D341Med (cell line): Measurements from ENCODE around the gene ZNF396.

ENCODE experiments used
- DNase-seq: peaks from one replicate; pipeline ENCODE4 v3.0.0; 2012; ENCODE audit warnings: low spot score

The ZNF396 gene

DNA sequence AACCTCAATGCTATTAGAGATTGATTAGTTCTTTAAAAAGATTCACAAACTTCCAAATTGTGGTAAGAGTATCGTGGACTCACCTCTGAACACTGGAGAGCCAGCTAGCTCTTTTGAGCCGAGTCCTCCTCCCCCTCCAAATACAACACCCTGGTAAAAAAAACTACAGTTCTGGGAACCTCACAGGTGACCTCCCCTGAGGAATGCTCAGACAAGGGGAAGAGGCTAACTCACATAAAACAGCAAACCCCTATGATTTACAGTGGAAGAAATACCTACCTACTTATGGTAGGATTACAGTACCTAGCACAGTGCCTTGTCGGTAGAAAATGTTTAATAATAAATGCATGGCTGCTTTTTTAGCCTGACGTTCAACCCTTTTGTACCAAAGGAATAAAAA lies 41.3 kb downstream of the ZNF396 start:
- DNase-seq: no peak

DNA sequence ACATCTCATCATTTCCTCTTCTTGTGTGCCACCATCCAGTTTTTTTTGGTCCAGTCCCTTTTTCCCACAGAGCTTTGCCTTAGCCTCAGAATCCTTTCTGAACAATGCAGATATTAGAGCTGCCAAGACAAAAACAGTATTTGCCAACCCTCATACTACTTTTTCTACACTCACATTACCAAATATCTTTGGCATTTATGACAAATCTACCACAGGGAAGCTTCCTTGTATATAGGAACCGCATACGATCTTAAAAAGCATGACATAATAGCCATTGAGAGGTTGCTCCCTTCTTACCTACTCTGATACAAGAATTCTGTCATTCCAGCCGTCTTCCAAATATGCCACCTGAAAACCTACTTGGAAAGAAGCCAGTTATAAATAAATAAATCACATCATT lies 42.3 kb downstream of the ZNF396 start:
- DNase-seq: no peak

DNA sequence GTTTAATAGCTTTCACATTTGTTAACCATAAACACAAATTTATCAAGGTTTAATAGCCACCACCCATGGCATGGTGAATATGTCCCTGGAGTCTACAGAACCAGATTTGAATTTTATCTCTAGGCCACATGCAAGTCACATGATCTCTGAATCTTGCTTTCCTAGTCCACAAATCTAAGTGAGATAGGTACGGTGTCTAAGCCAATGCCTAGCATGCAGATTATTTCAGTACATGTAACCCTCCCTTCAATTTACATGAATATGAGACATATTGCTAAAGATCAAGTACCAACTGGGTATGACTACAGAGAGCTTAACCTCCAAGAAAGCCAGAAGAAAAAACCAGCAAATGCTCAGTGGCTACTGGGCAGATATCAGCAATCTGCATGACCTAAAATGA lies 42.9 kb downstream of the ZNF396 start:
- DNase-seq: no peak

DNA sequence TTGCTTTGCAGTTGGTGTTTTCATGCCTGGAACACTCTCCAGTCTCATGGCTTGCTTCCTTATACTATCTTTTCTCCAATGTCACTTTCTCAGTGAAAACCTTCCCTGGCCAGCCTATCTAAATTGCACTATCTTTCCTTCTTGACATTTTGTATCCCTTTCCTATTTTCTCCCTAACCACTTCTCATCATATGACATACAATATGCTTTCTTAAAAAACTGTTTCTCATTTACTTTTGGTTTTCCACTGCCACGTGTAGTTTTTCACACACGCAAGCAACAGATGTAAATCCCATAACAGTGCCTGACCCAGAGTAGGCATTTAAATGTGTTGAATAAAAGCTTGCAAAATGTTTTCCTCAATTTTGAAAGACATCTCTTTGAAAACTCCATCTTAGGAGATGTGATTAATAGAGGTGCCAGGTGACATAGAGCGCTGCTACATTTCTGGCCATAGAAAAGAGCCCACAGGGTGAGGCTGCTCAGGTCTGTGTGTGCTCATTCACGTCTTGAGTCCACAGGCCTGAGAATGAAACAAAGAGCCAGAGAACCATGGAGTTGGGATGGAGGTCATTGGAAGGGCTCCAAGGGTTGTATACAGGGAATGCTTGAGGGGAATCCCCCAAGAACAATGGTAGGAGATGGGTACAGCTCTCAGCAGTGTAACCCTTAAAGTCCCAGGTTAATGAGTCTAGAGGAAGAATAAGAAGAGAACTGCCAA lies 45.6 kb downstream of the ZNF396 start:
- no peak for DNase-seq

DNA sequence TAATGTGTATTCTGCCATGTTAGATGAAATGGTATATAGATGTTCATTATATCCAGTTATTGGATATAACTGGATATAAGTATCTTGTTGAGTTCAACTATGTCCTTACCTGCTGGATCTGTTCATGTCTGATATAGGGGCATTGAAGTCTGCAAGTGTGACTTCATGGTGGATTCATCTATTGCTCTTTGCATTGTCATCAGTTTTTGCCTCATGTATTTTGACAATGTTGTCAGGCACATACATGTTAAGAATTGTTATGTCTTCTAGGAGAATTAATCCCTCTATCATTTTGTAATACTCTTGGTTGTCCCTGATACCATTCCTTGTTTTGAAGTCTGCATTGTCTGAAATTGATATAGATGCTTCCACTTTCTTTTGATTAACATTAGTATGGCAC lies 48.3 kb downstream of the ZNF396 start:
- DNase-seq: no peak

DNA sequence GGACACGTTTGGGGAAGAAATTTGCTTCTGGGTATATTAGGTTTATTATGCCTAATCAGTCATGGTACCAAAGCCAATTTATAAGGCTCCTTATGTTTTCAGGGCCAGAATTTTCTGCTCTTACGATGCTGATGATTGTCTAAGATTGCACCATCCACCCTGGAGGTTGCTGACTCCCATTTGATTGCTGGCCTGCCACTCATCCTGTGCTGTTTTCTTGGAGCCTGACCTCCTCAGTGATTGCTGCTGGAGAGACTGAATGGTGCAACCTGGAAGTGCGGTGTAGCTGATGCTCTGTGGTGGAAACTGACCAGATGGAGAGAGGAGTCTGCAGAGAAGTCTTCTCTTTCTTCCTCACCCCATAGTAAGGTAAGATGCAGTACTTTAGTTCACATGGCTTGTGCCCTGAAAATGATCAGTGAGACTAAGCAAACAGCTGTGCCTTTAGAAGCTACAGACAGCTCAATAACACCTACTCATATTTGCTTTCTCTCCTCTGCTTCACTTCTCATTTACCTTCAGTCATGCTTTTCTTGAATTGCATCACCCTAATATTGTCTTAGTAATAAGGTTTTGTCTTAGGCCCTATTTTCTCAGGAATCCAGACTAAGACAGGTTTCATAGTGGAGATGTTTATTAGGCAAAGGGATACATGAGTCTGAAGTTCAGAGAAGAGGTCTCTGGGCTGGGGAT lies 50.3 kb downstream of the ZNF396 start:
- DNase-seq: no peak

DNA sequence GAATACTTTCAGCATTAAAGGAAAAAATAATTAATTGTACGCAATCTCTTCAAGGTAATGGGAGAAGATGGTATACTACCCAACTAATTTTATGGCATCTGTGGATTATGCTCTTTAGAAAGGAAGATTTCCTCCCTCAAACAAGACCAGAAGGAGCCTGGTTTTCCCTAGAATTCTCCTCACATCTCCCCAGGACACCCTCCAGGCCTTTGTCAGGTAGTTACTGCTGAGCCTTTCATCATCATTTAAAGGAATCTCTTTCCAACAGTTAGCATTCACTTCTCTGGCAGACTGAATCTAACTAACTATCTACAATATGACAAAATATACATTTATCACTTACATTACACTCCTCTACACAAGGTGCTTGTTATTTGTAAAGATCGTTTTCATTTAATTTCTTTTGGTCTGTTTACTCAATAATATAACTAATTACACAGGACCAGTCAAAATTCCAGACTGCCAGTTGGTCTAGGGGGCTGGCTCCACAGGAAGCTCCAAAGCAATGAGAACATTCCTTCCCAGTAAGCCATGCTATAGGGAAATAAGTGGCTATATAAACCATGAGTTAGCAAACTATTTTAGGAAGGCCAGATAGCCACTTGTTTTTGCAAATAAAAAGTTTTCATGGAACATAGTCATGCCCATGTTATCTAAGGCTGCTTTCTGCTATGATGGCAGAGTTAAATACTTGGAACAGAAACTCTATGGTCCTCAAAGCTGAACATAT lies 52.0 kb downstream of the ZNF396 start:
- DNase-seq: no peak

DNA sequence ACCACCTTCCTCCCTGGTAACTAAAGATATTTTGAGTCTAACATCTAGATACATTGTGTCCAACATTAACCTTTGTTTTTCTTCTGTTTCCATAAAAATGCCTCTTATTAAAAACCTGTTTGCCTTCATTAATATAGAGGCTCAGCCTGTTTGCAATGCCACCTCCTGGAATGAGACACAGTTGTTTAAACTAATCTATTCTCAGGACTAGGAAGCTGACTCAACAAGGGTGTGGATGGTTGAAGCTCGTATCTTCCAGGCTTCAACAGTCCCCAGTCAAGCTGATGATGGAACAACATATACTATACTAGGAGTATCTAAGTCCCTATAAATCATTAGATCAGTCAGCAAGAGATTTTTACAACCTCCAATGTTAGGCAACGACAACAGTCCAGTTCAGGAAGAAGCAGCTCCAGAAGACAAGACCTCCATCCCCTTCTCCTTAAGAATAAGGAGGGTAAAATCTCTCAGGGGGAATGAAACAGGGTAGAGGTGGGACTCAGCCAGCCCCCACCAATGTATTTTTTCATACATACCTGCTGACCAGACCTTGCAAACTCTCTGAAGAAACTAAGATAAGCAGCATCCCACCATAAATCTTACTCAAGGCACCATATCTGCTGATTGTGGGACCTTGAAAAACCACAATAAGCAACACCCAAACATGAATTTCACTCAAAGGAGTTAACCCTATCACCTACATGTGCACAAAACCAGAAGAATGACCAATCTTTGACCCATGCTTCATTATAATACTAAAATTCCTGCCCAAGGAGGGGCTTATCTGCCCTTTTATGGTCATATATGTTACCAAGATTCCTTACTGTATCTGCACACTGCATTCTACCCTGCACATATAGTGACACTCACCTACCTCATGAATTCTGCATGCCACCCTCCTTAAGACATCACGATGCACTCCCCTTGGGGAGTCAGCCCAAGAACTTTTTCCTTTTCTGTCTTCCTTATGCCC lies 54.4 kb downstream of the ZNF396 start:
- no peak for DNase-seq
